ENCODE measurements around the gene IFNAR2. TPM values are rescaled to one million over a fixed set of nuclear protein-coding genes. Genes with fewer than 3 reads are reported as not detected.
"Not testable (repeated sequence)": the region's sequence is repeated elsewhere in the genome, so short reads cannot be mapped to it uniquely, and the experiment has no call there.

The IFNAR2 gene
- total RNA-seq, 1 donor from 2014 or later = 10.4 TPM

- intact Hi-C loops (cut with DNase I) = no loop called here
Observed at GRCh38 chr21:33238565-33239255, 9.0 kb downstream of the IFNAR2 start.

GRCh38 chr21:33239559-33240127 is 9.9 kb downstream of the IFNAR2 start:
- ATAC-seq; intact Hi-C loops (cut with DNase I); DNase-seq (ENCODE audit: missing footprints): not testable (repeated sequence)

More at GRCh38 chr21:33238565-33239255, 9.0 kb downstream of the IFNAR2 start:
- DNase-seq (ENCODE audit: missing footprints) = no peak
- no peak for ATAC-seq

- no peak for DNase-seq (ENCODE audit: missing footprints)
- ATAC-seq = no peak
- intact Hi-C loops (cut with DNase I) = no loop called here
Observed at GRCh38 chr21:33240404-33240803, 10.7 kb downstream of the IFNAR2 start.

- ATAC-seq (no peak), DNase-seq (ENCODE audit: missing footprints) (no peak)
- intact Hi-C loops (cut with DNase I) = no loop called here
Observed at GRCh38 chr21:33241846-33242245, 12.1 kb downstream of the IFNAR2 start.

GRCh38 chr21:33242846-33243245 is 13.1 kb downstream of the IFNAR2 start:
- intact Hi-C loops (cut with DNase I); DNase-seq (ENCODE audit: missing footprints); ATAC-seq: not testable (repeated sequence)

GRCh38 chr21:33244082-33244778 is 14.5 kb downstream of the IFNAR2 start:
- intact Hi-C loops (cut with DNase I) = no loop called here
- ATAC-seq (peak; percentile 39), DNase-seq (ENCODE audit: missing footprints) (no peak)

GRCh38 chr21:33244779-33245105 is 15.0 kb downstream of the IFNAR2 start:
- intact Hi-C loops (cut with DNase I) = no loop called here
- no peak for ATAC-seq

GRCh38 chr21:33245289-33245918 is 15.7 kb downstream of the IFNAR2 start:
- ATAC-seq (no peak), DNase-seq (ENCODE audit: missing footprints) (no peak)
- intact Hi-C loops (cut with DNase I) = no loop called here

More at GRCh38 chr21:33244779-33245105, 15.0 kb downstream of the IFNAR2 start:
- no peak for DNase-seq (ENCODE audit: missing footprints)

- intact Hi-C loops (cut with DNase I) = no loop called here
- no peak for ATAC-seq
- no peak for DNase-seq (ENCODE audit: missing footprints)
Observed at GRCh38 chr21:33246506-33246905, 16.8 kb downstream of the IFNAR2 start.

GRCh38 chr21:33246963-33247362 is 17.2 kb downstream of the IFNAR2 start:
- no peak for ATAC-seq
- no peak for DNase-seq (ENCODE audit: missing footprints)
- intact Hi-C loops (cut with DNase I) = no loop called here

GRCh38 chr21:33247599-33247998 is 17.9 kb downstream of the IFNAR2 start:
- intact Hi-C loops (cut with DNase I) = no loop called here
- peak; percentile 42 for ATAC-seq
- no peak for DNase-seq (ENCODE audit: missing footprints)

- intact Hi-C loops (cut with DNase I) = no loop called here
- ATAC-seq (no peak), DNase-seq (ENCODE audit: missing footprints) (no peak)
Observed at GRCh38 chr21:33249331-33250002, 19.7 kb downstream of the IFNAR2 start.

- DNase-seq (ENCODE audit: missing footprints) (no peak), ATAC-seq (no peak)
- intact Hi-C loops (cut with DNase I) = no loop called here
Observed at GRCh38 chr21:33251119-33251518, 21.4 kb downstream of the IFNAR2 start.

- intact Hi-C loops (cut with DNase I); ATAC-seq; DNase-seq (ENCODE audit: missing footprints): not testable (repeated sequence)
Observed at GRCh38 chr21:33253382-33253781, 23.6 kb downstream of the IFNAR2 start.

- DNase-seq (ENCODE audit: missing footprints) = no peak
- intact Hi-C loops (cut with DNase I) = no loop called here
- no peak for ATAC-seq
Observed at GRCh38 chr21:33254766-33255165, 25.0 kb downstream of the IFNAR2 start.

GRCh38 chr21:33255404-33255803 is 25.7 kb downstream of the IFNAR2 start:
- ATAC-seq (no peak), DNase-seq (ENCODE audit: missing footprints) (no peak)
- intact Hi-C loops (cut with DNase I) = no loop called here

- DNase-seq (ENCODE audit: missing footprints) (no peak), ATAC-seq (no peak)
- intact Hi-C loops (cut with DNase I) = no loop called here
Observed at GRCh38 chr21:33256019-33256418, 26.3 kb downstream of the IFNAR2 start.

- ATAC-seq (no peak), DNase-seq (ENCODE audit: missing footprints) (no peak)
- intact Hi-C loops (cut with DNase I) = no loop called here
Observed at GRCh38 chr21:33257094-33257803, 27.5 kb downstream of the IFNAR2 start.

- ATAC-seq = no peak
- no peak for DNase-seq (ENCODE audit: missing footprints)
- intact Hi-C loops (cut with DNase I) = no loop called here
Observed at GRCh38 chr21:33258475-33258874, 28.7 kb downstream of the IFNAR2 start.
